Fibroblast of mammary gland (primary cell): ENCODE results near the gene ACER1.
"Not testable (repeated sequence)": the region's sequence is repeated elsewhere in the genome, so short reads cannot be mapped to it uniquely, and the experiment has no call there.

Experiments
- DNase-seq: peaks from one replicate; pipeline ENCODE4 v3.0.0-alpha.2; 2010; ENCODE audit warnings: low read depth
- H3K4me3 ChIP-seq: 2 replicates; pipeline ENCODE4 v1.5.1; 2011; ENCODE audit warnings: low read depth, mild to moderate bottlenecking, low read length, moderate library complexity; ENCODE audit not compliant: control insufficient read depth
- CTCF ChIP-seq: conservative IDR thresholded peaks from 2 replicates; pipeline ENCODE4 v1.5.1; 2011; ENCODE audit warnings: low read depth, low read length, inconsistent platforms; ENCODE audit not compliant: control insufficient read depth, insufficient read depth

ACER1 gene

GRCh38 chr19:6319376-6319775 is 14.0 kb downstream of the ACER1 start:
- no peak for TF ChIP-seq CTCF
- no peak for DNase-seq
- H3K4me3 ChIP-seq = no peak overlapping the region

GRCh38 chr19:6318772-6319171 is 14.6 kb downstream of the ACER1 start:
- no peak overlapping the region for H3K4me3 ChIP-seq
- no peak for TF ChIP-seq CTCF
- peak; percentile 31 for DNase-seq

GRCh38 chr19:6315646-6316045 is 17.8 kb downstream of the ACER1 start:
- DNase-seq, H3K4me3 ChIP-seq: not testable (repeated sequence)

GRCh38 chr19:6313398-6313969 is 19.9 kb downstream of the ACER1 start:
- no peak overlapping the region for H3K4me3 ChIP-seq
- no peak for DNase-seq
- no peak for TF ChIP-seq CTCF

GRCh38 chr19:6312018-6312417 is 21.4 kb downstream of the ACER1 start:
- H3K4me3 ChIP-seq = no peak overlapping the region
- TF ChIP-seq CTCF = no peak
- DNase-seq = no peak

GRCh38 chr19:6298413-6298812 is 35.0 kb downstream of the ACER1 start:
- no peak for TF ChIP-seq CTCF

GRCh38 chr19:6297202-6297601 is 36.2 kb downstream of the ACER1 start:
- TF ChIP-seq CTCF = no peak
- no peak for DNase-seq
- no peak overlapping the region for H3K4me3 ChIP-seq

More at GRCh38 chr19:6298413-6298812, 35.0 kb downstream of the ACER1 start:
- H3K4me3 ChIP-seq = no peak overlapping the region
- no peak for DNase-seq
